Measurements from ENCODE around the gene CCDC40. TPM values are rescaled to one million over a fixed set of nuclear protein-coding genes. Genes with fewer than 3 reads are reported as not detected.

Gene CCDC40
- total RNA-seq, 2 donors from 2014 or later: 2.9 to 13.5 TPM

DNA sequence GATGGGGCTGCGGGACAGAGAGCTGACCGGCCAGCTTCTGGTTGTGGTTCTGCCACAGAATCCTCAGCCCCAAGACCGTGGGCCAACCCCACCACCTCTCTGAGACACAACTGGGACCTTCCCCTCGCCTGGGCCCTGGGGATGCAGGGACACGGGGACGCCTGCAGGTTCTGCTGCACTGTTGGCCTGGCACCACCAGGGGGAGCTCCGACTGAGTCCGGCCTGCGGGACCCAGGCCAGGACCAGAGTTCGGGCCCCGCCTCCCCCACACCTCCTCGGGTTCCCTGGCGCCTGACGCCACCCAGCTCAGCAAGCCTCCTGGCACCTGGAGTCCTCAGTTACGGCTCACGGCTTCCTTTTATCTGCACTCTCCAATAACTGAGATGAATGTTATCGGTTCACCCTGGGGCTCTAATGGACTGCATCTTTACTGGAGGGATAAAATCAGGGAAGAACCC lies 28.0 kb upstream of the CCDC40 start:
- ATAC-seq: peak; percentile 95
- Histone ChIP-seq H3K36me3 (replicated peaks in 1 of 2; ENCODE audit: insufficient read depth in 1 of 2, low read depth in 2 of 2) (no peaks in the 10 kb centered on the region), H3K4me3 (no peak overlapping the region), H3K4me1 (peaks cover 29% of the 10 kb centered on the region), H3K27ac (peak overlapping the region; percentile 25 to 72 (median 56)), H3K27me3 (no peaks in the 10 kb centered on the region), H3K9me3 (no peaks in the 10 kb centered on the region)
- intact Hi-C loops (cut with DNase I): no loop called here
- TF ChIP-seq POLR2A (IDR thresholded peaks at IDR 0.05): no peak
- TF ChIP-seq, protein P1, sequence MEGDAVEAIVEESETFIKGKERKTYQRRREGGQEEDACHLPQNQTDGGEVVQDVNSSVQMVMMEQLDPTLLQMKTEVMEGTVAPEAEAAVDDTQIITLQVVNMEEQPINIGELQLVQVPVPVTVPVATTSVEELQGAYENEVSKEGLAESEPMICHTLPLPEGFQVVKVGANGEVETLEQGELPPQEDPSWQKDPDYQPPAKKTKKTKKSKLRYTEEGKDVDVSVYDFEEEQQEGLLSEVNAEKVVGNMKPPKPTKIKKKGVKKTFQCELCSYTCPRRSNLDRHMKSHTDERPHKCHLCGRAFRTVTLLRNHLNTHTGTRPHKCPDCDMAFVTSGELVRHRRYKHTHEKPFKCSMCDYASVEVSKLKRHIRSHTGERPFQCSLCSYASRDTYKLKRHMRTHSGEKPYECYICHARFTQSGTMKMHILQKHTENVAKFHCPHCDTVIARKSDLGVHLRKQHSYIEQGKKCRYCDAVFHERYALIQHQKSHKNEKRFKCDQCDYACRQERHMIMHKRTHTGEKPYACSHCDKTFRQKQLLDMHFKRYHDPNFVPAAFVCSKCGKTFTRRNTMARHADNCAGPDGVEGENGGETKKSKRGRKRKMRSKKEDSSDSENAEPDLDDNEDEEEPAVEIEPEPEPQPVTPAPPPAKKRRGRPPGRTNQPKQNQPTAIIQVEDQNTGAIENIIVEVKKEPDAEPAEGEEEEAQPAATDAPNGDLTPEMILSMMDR (IDR thresholded peaks at IDR 0.05): peak; percentile 88 to 99 (median 98)
- 11 to 21% methylated on average over 4 to 17 of the region's 17 CpGs for WGBS, 2 donors
- peak; percentile 93 to 94 (median 94) for DNase-seq

DNA sequence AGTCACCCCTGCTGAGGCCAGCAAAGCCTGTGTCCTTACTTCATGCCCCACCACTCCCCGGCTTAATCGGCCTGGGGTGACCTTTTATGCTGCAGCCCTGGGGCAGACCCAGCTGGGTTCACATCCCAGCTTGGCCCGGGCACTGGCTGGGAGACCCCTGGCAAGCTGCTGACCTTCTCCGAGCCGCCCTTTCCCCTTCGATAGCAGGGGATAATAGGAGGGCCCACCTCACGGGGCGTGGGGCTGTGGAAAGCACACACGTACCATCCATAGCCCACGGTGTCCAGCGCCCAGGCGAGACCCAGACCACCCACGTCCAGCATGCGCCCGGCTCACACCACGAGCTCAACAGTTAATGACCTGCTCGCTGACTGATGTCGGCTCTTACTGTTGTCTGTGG lies 27.6 kb upstream of the CCDC40 start:
- Histone ChIP-seq H3K27me3 (no peaks in the 10 kb centered on the region), H3K4me1 (peaks cover 29% of the 10 kb centered on the region), H3K36me3 (replicated peaks in 1 of 2; ENCODE audit: insufficient read depth in 1 of 2, low read depth in 2 of 2) (no peaks in the 10 kb centered on the region), H3K27ac (peak overlapping the region; percentile 25 to 72 (median 56)), H3K4me3 (no peak overlapping the region), H3K9me3 (no peaks in the 10 kb centered on the region)
- WGBS, 2 donors: 78% methylated on average over 9 to 17 of the region's 18 CpGs
- intact Hi-C loops (cut with DNase I): no loop called here
- TF ChIP-seq, protein P1 (IDR thresholded peaks at IDR 0.05): no peak
- TF ChIP-seq POLR2A (IDR thresholded peaks at IDR 0.05): no peak
- DNase-seq: no peak
- no peak for ATAC-seq

- ATAC-seq (no peak), DNase-seq (no peak)
- intact Hi-C loops (cut with DNase I): no loop called here
- peaks cover 29% of the 10 kb centered on the region for H3K4me1 ChIP-seq
- H3K9me3 ChIP-seq: no peaks in the 10 kb centered on the region
- peak overlapping the region in 1 of 4 donors; percentile 69 for H3K27ac ChIP-seq
- H3K4me3 ChIP-seq: no peak overlapping the region
- H3K36me3 ChIP-seq (replicated peaks in 1 of 2; ENCODE audit: insufficient read depth in 1 of 2, low read depth in 2 of 2): no peaks in the 10 kb centered on the region
- H3K27me3 ChIP-seq: no peaks in the 10 kb centered on the region
- 92 to 100% methylated on average over 4 to 34 of the region's 34 CpGs for whole genome bisulfite sequencing, 2 donors
- TF ChIP-seq, protein P1 (IDR thresholded peaks at IDR 0.05): no peak
- no peak for TF ChIP-seq POLR2A (IDR thresholded peaks at IDR 0.05)
Measured at GRCh38 chr17:80009391-80010282, 26.8 kb upstream of the CCDC40 start.

- DNase-seq: no peak
- TF ChIP-seq, protein P1 (IDR thresholded peaks at IDR 0.05): no peak
- no peak for TF ChIP-seq POLR2A (IDR thresholded peaks at IDR 0.05)
- Histone ChIP-seq H3K4me1 (peaks cover 28% of the 10 kb centered on the region), H3K4me3 (no peak overlapping the region), H3K9me3 (no peaks in the 10 kb centered on the region), H3K36me3 (replicated peaks in 1 of 2; ENCODE audit: insufficient read depth in 1 of 2, low read depth in 2 of 2) (no peaks in the 10 kb centered on the region), H3K27ac (no peak overlapping the region), H3K27me3 (no peaks in the 10 kb centered on the region)
- intact Hi-C loops (cut with DNase I): no loop called here
- WGBS, 2 donors: 94 to 95% methylated on average over 15 to 32 of the region's 33 CpGs
- ATAC-seq: no peak
Measured at GRCh38 chr17:80010283-80010858, 26.1 kb upstream of the CCDC40 start.

All from body of pancreas (tissue), 4 donors.